Calu3 (cell line): ENCODE measurements around the gene MCM10. TPM values are rescaled to one million over a fixed set of nuclear protein-coding genes. Genes with fewer than 3 reads are reported as not detected.
A peak's percentile ranks its signal among the peaks of the same experiment; 100 is the strongest.

Source experiments
- BruUV-seq: library from RNA; stranded (reverse); fragments of 400-500 nt; replicated peaks from 2 replicates; lab custom pipeline; 2021; lab: Mats Ljungman, UMichigan
- CTCF ChIA-PET: fragments of 300-600 bp; sonication (Branson Sonifier 250); formaldehyde crosslinking; loops from one replicate; lab custom pipeline; 2022; ENCODE audit warnings: antibody characterized with exemption; lab: Charles Lee
- DNase-seq: peaks from one replicate; pipeline ENCODE4 v3.0.0; 2022
- H3K27ac Mint-ChIP-seq: one replicate; pipeline ENCODE4 v1.8.0; 2022; ENCODE audit warnings: mixed read lengths; ENCODE audit not compliant: unreplicated experiment
- H3K27me3 Mint-ChIP-seq: one replicate; pipeline ENCODE4 v1.8.0; 2022; ENCODE audit warnings: mixed read lengths; ENCODE audit not compliant: unreplicated experiment
- H3K36me3 Mint-ChIP-seq: one replicate; pipeline ENCODE4 v1.8.0; 2022; ENCODE audit warnings: mild to moderate bottlenecking, moderate library complexity, mixed read lengths; ENCODE audit not compliant: insufficient read depth, unreplicated experiment
- H3K4me1 Mint-ChIP-seq: one replicate; pipeline ENCODE4 v1.8.0; 2022; ENCODE audit warnings: mild to moderate bottlenecking, low read depth, mixed read lengths; ENCODE audit not compliant: unreplicated experiment
- H3K4me3 Mint-ChIP-seq: one replicate; pipeline ENCODE4 v1.8.0; 2022; ENCODE audit warnings: mild to moderate bottlenecking, low read depth, moderate library complexity, mixed read lengths; ENCODE audit not compliant: unreplicated experiment
- H3K9me3 Mint-ChIP-seq: one replicate; pipeline ENCODE4 v1.8.0; 2022; ENCODE audit warnings: low read depth, mixed read lengths; ENCODE audit not compliant: unreplicated experiment
- CTCF ChIP-seq: fragments of 200-600 bp; IDR thresholded peaks from one replicate; pipeline ENCODE4 v1.8.0; 2022; ENCODE audit warnings: antibody characterized with exemption; ENCODE audit not compliant: unreplicated experiment
- intact Hi-C: fragments of 100-400 bp; cut with micrococcal nuclease; formaldehyde crosslinking; loops from one replicate; pipeline ENCODE4 v1.10.0; 2022; ENCODE audit not compliant: unreplicated experiment
- total RNA-seq: library from RNA; stranded (reverse); gene quantifications from 2 replicates; pipeline ENCODE4 v1.2.3, GENCODE V29; 2022

Gene MCM10
- total RNA-seq, 1 experiment from 2014 or later: 49.3 TPM

DNA sequence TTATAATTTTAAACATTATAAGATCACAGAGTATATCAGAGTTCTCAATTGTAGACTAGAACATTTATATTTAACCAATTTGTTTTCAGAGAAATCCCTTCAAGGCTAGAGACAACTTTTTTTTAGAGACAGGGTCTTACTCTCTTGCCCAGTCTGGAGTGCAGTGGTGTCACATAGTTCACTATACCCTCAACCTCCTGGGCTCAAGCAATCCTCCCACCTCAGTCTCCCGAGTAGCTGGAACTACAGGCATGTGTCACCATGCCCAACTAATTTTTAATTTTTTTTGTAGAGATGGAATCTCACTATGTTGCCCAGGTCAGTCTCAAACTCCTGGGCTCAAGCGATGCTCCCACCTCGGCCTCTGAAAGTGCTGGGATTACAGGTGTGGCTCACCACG is 57.5 kb downstream of the MCM10 start:
- Mint-ChIP-seq H3K4me1 (no peaks in the 10 kb centered on the region), H3K27ac (no peak overlapping the region), H3K9me3 (no peaks in the 10 kb centered on the region), H3K36me3 (peaks cover 5% of the 10 kb centered on the region), H3K4me3 (no peak overlapping the region), H3K27me3 (no peaks in the 10 kb centered on the region)
- intact Hi-C loops: no loop called here
- BruUV-seq: no TSS peak
- CTCF ChIA-PET: interaction anchor here (0.9 kb wide), 1 partner anchor 84 kb away, joined by 3 read pairs; no protein-coding TSS in a partner anchor
- DNase-seq: no peak
- TF ChIP-seq CTCF: no peak

DNA sequence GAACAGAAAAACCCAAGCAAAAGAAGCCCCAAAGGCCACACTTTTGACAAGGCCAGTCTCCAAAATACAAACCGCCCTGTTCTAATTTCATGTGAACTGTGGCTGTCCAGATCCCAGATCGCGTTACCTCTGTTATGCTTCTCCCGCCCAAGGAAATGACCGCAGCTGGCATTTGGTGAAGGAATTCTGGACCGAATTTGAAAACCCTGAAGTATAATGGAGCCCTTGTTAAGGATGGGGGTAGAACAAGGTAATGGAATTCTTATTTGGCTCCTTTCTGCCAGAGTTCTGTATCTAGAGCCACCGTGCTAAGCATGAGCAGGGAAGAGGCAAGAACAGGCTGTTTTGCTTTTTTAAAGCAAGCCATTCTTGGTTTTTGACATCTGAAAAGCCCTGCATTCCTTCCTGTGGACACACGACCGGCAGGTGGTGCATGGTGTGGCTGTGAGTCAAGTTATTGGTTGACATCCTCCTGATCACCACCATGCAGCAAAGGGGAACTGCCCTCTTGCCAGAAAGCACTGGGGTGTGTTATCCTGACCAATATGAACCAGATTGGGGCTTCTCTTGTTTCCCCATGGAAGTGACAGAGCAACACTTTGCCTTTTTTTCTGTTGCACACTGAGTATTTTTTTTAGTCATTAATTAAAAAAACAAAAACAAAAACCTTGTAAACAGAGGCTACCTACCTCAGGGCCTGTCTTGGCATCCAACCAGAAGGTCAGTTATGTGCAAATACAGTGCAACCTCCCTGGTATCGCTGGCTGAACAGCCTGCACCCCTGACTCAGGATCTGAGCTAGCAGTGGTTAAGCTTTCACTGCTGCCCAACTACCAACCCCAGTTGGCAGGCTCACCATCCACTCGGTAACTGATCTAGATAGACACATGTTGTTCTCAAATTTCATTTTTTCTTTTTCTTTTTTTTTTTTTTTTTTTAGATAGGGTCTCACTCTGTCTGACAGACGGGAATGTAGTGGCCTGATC is 58.6 kb downstream of the MCM10 start:
- BruUV-seq: no TSS peak
- peak; percentile 63 for DNase-seq
- no peak overlapping the region for H3K4me3 Mint-ChIP-seq
- CTCF ChIA-PET: interaction anchor here (0.7 to 1.3 kb wide), 3 partner anchors 31 to 83 kb away, joined by 3 to 6 read pairs (median 3); no protein-coding TSS in a partner anchor
- no peaks in the 10 kb centered on the region for H3K9me3 Mint-ChIP-seq
- TF ChIP-seq CTCF: peak; percentile 42
- no peaks in the 10 kb centered on the region for H3K27me3 Mint-ChIP-seq
- H3K4me1 Mint-ChIP-seq: no peaks in the 10 kb centered on the region
- no peak overlapping the region for H3K27ac Mint-ChIP-seq
- intact Hi-C loops: loop anchor here (5.0 kb wide), 1 partner anchor 82 kb away; the partner anchor contains the start of gene PHYH
- H3K36me3 Mint-ChIP-seq: peaks cover 5% of the 10 kb centered on the region

GRCh38 chr10:13221572-13221971 is 60.2 kb downstream of the MCM10 start:
- CTCF ChIA-PET: interaction anchor here (1.3 kb wide), 1 partner anchor 81 kb away, joined by 6 read pairs; no protein-coding TSS in a partner anchor
- no peak for DNase-seq
- no peaks in the 10 kb centered on the region for H3K9me3 Mint-ChIP-seq

More at GRCh38 chr10:13221572-13221971, 60.2 kb downstream of the MCM10 start:
- H3K4me3 Mint-ChIP-seq: no peak overlapping the region
- H3K4me1 Mint-ChIP-seq: no peaks in the 10 kb centered on the region
- no peak for TF ChIP-seq CTCF
- H3K36me3 Mint-ChIP-seq: peaks cover 5% of the 10 kb centered on the region
- no peak overlapping the region for H3K27ac Mint-ChIP-seq
- H3K27me3 Mint-ChIP-seq: no peaks in the 10 kb centered on the region
- intact Hi-C loops: loop anchor here (5.0 kb wide), 1 partner anchor 81 kb away; the partner anchor contains the start of gene PHYH
- no TSS peak for BruUV-seq
